ENCODE data around the gene ZNF451.
"Not testable (repeated sequence)": the region's sequence is repeated elsewhere in the genome, so short reads cannot be mapped to it uniquely, and the experiment has no call there.

Gene ZNF451

GRCh38 chr6:57089687-57090457 lies at the start of gene ZNF451:
Gene ZNF451, plus strand, starts transcription at chr6:57090188. Its CDS starts 66 bp downstream, at chr6:57090254.
- DNase-seq (ENCODE audit: low read depth in 2 of 2): peak; percentile 93 to 94

GRCh38 chr6:57044061-57044460 lies 45.9 kb upstream of the ZNF451 start:
- not testable (repeated sequence) for DNase-seq (ENCODE audit: low read depth in 2 of 2)

GRCh38 chr6:57044568-57044967 lies 45.4 kb upstream of the ZNF451 start:
- no peak for DNase-seq (ENCODE audit: low read depth in 2 of 2)

GRCh38 chr6:57046332-57047256 lies 43.4 kb upstream of the ZNF451 start, which contains the start of gene KIAA1586:
Gene KIAA1586, plus strand, starts transcription at chr6:57046693. Its CDS starts 63 bp downstream, at chr6:57046756.
- peak; percentile 54 to 62 for DNase-seq (ENCODE audit: low read depth in 2 of 2)

- DNase-seq (ENCODE audit: low read depth in 2 of 2): not testable (repeated sequence)
These were observed 42.8 kb upstream of the ZNF451 start for GRCh38 chr6:57047257-57047585.

GRCh38 chr6:57047859-57048258 lies 42.1 kb upstream of the ZNF451 start:
- not testable (repeated sequence) for DNase-seq (ENCODE audit: low read depth in 2 of 2)

- no peak for DNase-seq (ENCODE audit: low read depth in 2 of 2)
These were observed 41.4 kb upstream of the ZNF451 start for GRCh38 chr6:57048577-57048976.

- DNase-seq (ENCODE audit: low read depth in 2 of 2): no peak
These were observed 26.1 kb upstream of the ZNF451 start for GRCh38 chr6:57063847-57064246.

- no peak for DNase-seq (ENCODE audit: low read depth in 2 of 2)
These were observed 25.2 kb upstream of the ZNF451 start for GRCh38 chr6:57064809-57065208.

GRCh38 chr6:57068061-57068460 lies 21.9 kb upstream of the ZNF451 start:
- DNase-seq (ENCODE audit: low read depth in 2 of 2): no peak

GRCh38 chr6:57069228-57069627 lies 20.8 kb upstream of the ZNF451 start:
- DNase-seq (ENCODE audit: low read depth in 2 of 2): no peak

GRCh38 chr6:57069920-57070331 lies 20.1 kb upstream of the ZNF451 start:
- no peak for DNase-seq (ENCODE audit: low read depth in 2 of 2)

GRCh38 chr6:57072108-57072507 lies 17.9 kb upstream of the ZNF451 start:
- no peak for DNase-seq (ENCODE audit: low read depth in 2 of 2)

GRCh38 chr6:57074383-57074782 lies 15.6 kb upstream of the ZNF451 start:
- DNase-seq (ENCODE audit: low read depth in 2 of 2): no peak

- no peak for DNase-seq (ENCODE audit: low read depth in 2 of 2)
These were observed 14.9 kb upstream of the ZNF451 start for GRCh38 chr6:57075092-57075491.

GRCh38 chr6:57078531-57079207 lies 11.3 kb upstream of the ZNF451 start:
- DNase-seq (ENCODE audit: low read depth in 2 of 2): no peak

- DNase-seq (ENCODE audit: low read depth in 2 of 2): no peak
These were observed 4.5 kb upstream of the ZNF451 start for GRCh38 chr6:57085471-57085870.

- no peak for DNase-seq (ENCODE audit: low read depth in 2 of 2)
These were observed 3.1 kb upstream of the ZNF451 start for GRCh38 chr6:57086843-57087242.

- DNase-seq (ENCODE audit: low read depth in 2 of 2): no peak
These were observed 2.1 kb upstream of the ZNF451 start for GRCh38 chr6:57087916-57088315.

- DNase-seq (ENCODE audit: low read depth in 2 of 2): no peak
These were observed 723 bp upstream of the ZNF451 start for GRCh38 chr6:57089265-57089664.

- DNase-seq (ENCODE audit: low read depth in 2 of 2): not testable (repeated sequence)
These were observed 575 bp downstream of the ZNF451 start for GRCh38 chr6:57090458-57091067.

- DNase-seq (ENCODE audit: low read depth in 2 of 2): not testable (repeated sequence)
These were observed 1.4 kb downstream of the ZNF451 start for GRCh38 chr6:57091375-57091774.

Measured in activated CD8-positive, alpha-beta memory T cell treated with anti-CD3 and anti-CD28 coated beads for 4 hours (primary cell).